SK-N-SH treated with all-trans-retinoic acid at 6 μM for 48 hours (cell line): ENCODE measurements around the gene GCC2.

ENCODE experiments used
- ATAC-seq: fragments of 200-7000 bp; cut with Tn5 transposase; 3 replicates; pipeline ENCODE4 v1.9.1; 2020; ENCODE audit warnings: mild to moderate bottlenecking, moderate library complexity
- ARNTL ChIP-seq: fragments of 450-650 bp; formaldehyde crosslinking; IDR thresholded peaks from 2 replicates; pipeline ENCODE4 v1.5.0; 2020; ENCODE audit warnings: low read depth, mild to moderate bottlenecking, moderate library complexity, borderline replicate concordance
- BACH2 ChIP-seq: fragments of 250-450 bp; sonication (Bioruptor Pico); IDR thresholded peaks from 2 replicates; pipeline ENCODE4 v1.9.0; 2021; ENCODE audit warnings: mild to moderate bottlenecking, borderline replicate concordance
- CSDC2 ChIP-seq: fragments of 250-450 bp; sonication (Bioruptor Pico); IDR thresholded peaks from 2 replicates; pipeline ENCODE4 v1.5.0; 2020; ENCODE audit warnings: mild to moderate bottlenecking, moderate library complexity
- CSRNP3 ChIP-seq: fragments of 250-450 bp; sonication (Bioruptor Pico); IDR thresholded peaks from 2 replicates; pipeline ENCODE4 v1.5.1; 2021; ENCODE audit warnings: mild to moderate bottlenecking, moderate library complexity
- ESRRG ChIP-seq: fragments of 250-450 bp; sonication (Bioruptor Pico); IDR thresholded peaks from 2 replicates; pipeline ENCODE4 v1.6.1; 2021; ENCODE audit warnings: mild to moderate bottlenecking
- GLIS3 ChIP-seq: fragments of 250-450 bp; sonication (Bioruptor Pico); IDR thresholded peaks from 2 replicates; pipeline ENCODE4 v1.5.0; 2020; ENCODE audit warnings: mild to moderate bottlenecking, moderate library complexity
- ISL1 ChIP-seq: fragments of 250-450 bp; sonication (Bioruptor Pico); IDR thresholded peaks from 2 replicates; pipeline ENCODE4 v2.1.2; 2022; ENCODE audit warnings: mild to moderate bottlenecking, moderate library complexity
- OSR1 ChIP-seq: fragments of 250-450 bp; sonication (Bioruptor Pico); IDR thresholded peaks from 2 replicates; pipeline ENCODE4 v1.8.0; 2022; ENCODE audit warnings: moderate library complexity, mild to moderate bottlenecking, inconsistent platforms
- PATZ1 ChIP-seq: fragments of 250-450 bp; sonication (Bioruptor Pico); IDR thresholded peaks from 2 replicates; pipeline ENCODE4 v1.8.0; 2020; ENCODE audit warnings: mild to moderate bottlenecking, moderate library complexity, borderline replicate concordance
- PPARA ChIP-seq: fragments of 250-450 bp; sonication (Bioruptor Pico); IDR thresholded peaks from 2 replicates; pipeline ENCODE4 v1.5.0; 2020; ENCODE audit warnings: mild to moderate bottlenecking, borderline replicate concordance
- RARB ChIP-seq: fragments of 250-450 bp; sonication (Bioruptor Pico); IDR thresholded peaks from 2 replicates; pipeline ENCODE4 v1.8.0; 2021; ENCODE audit warnings: mild to moderate bottlenecking, moderate library complexity
- SNAI2 ChIP-seq: fragments of 250-450 bp; sonication (Bioruptor Pico); IDR thresholded peaks from 2 replicates; pipeline ENCODE4 v1.5.0; 2020; ENCODE audit warnings: mild to moderate bottlenecking, moderate library complexity
- TOX ChIP-seq: fragments of 250-450 bp; sonication (Bioruptor Pico); IDR thresholded peaks from 2 replicates; pipeline ENCODE4 v1.8.0; 2021; ENCODE audit warnings: mild to moderate bottlenecking, moderate library complexity, borderline replicate concordance
- TSHZ2 ChIP-seq: fragments of 250-450 bp; sonication (Bioruptor Pico); IDR thresholded peaks from 2 replicates; pipeline ENCODE4 v1.5.0; 2020; ENCODE audit warnings: mild to moderate bottlenecking, moderate library complexity
- ZFP3 ChIP-seq: fragments of 250-450 bp; sonication (Bioruptor Pico); IDR thresholded peaks from 2 replicates; pipeline ENCODE4 v1.5.0; 2020; ENCODE audit warnings: mild to moderate bottlenecking, moderate library complexity
- ZFP30 ChIP-seq: fragments of 450-650 bp; formaldehyde crosslinking; IDR thresholded peaks from 2 replicates; pipeline ENCODE4 v1.5.0; 2022; ENCODE audit warnings: mild to moderate bottlenecking, moderate library complexity
- ZNF565 ChIP-seq: fragments of 450-650 bp; formaldehyde crosslinking; conservative IDR thresholded peaks from 2 replicates; pipeline ENCODE4 v1.5.0; 2020; ENCODE audit warnings: low read depth, mild to moderate bottlenecking, moderate library complexity
- ZNF70 ChIP-seq: fragments of 450-650 bp; formaldehyde crosslinking; IDR thresholded peaks from 2 replicates; pipeline ENCODE4 v1.5.0; 2020; ENCODE audit warnings: mild to moderate bottlenecking, moderate library complexity
- ZNF8 ChIP-seq: fragments of 450-650 bp; formaldehyde crosslinking; IDR thresholded peaks from 2 replicates; pipeline ENCODE4 v1.5.0; 2020; ENCODE audit warnings: mild to moderate bottlenecking, moderate library complexity
- TF ChIP-seq, protein P1 (sequence below): fragments of 250-450 bp; sonication (Bioruptor Pico); IDR thresholded peaks from 2 replicates; pipeline ENCODE4 v1.5.1; 2020; ENCODE audit warnings: low read depth, mild to moderate bottlenecking, moderate library complexity
- TF ChIP-seq, protein P2 (sequence below): fragments of 250-450 bp; sonication (Bioruptor Pico); IDR thresholded peaks from 2 replicates; pipeline ENCODE4 v1.8.0; 2021; ENCODE audit warnings: low read depth, mild to moderate bottlenecking, moderate library complexity, borderline replicate concordance

The GCC2 gene

GRCh38 chr2:108417254-108417653 lies 31.8 kb upstream of the GCC2 start:
- ATAC-seq: 0 out of 3 replicates have a peak, but pooled peaks have one; percentile 36
- TF ChIP-seq ZFP3: no peak
- TF ChIP-seq TOX (CRISPR knock-in tag): no peak
- TF ChIP-seq OSR1 (CRISPR knock-in tag): no peak
- no peak for TF ChIP-seq ARNTL (CRISPR knock-in tag)
- TF ChIP-seq ZFP30 (CRISPR knock-in tag): no peak
- TF ChIP-seq TSHZ2: no peak
- TF ChIP-seq ZNF565 (CRISPR knock-in tag): no peak
- no peak for TF ChIP-seq ISL1 (CRISPR knock-in tag)
- no peak for TF ChIP-seq RARB (CRISPR knock-in tag)
- no peak for TF ChIP-seq PPARA (CRISPR knock-in tag)
- TF ChIP-seq, protein P1, sequence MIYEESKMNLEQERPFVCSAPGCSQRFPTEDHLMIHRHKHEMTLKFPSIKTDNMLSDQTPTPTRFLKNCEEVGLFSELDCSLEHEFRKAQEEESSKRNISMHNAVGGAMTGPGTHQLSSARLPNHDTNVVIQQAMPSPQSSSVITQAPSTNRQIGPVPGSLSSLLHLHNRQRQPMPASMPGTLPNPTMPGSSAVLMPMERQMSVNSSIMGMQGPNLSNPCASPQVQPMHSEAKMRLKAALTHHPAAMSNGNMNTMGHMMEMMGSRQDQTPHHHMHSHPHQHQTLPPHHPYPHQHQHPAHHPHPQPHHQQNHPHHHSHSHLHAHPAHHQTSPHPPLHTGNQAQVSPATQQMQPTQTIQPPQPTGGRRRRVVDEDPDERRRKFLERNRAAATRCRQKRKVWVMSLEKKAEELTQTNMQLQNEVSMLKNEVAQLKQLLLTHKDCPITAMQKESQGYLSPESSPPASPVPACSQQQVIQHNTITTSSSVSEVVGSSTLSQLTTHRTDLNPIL (CRISPR knock-in tag): no peak
- TF ChIP-seq ESRRG: no peak
- TF ChIP-seq BACH2 (CRISPR knock-in tag): no peak
- no peak for TF ChIP-seq ZNF8 (CRISPR knock-in tag)
- no peak for TF ChIP-seq CSRNP3
- TF ChIP-seq PATZ1 (CRISPR knock-in tag): no peak
- TF ChIP-seq, protein P2, sequence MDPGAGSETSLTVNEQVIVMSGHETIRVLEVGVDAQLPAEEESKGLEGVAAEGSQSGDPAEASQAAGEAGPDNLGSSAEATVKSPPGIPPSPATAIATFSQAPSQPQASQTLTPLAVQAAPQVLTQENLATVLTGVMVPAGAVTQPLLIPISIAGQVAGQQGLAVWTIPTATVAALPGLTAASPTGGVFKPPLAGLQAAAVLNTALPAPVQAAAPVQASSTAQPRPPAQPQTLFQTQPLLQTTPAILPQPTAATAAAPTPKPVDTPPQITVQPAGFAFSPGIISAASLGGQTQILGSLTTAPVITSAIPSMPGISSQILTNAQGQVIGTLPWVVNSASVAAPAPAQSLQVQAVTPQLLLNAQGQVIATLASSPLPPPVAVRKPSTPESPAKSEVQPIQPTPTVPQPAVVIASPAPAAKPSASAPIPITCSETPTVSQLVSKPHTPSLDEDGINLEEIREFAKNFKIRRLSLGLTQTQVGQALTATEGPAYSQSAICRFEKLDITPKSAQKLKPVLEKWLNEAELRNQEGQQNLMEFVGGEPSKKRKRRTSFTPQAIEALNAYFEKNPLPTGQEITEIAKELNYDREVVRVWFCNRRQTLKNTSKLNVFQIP: no peak
- no peak for TF ChIP-seq SNAI2 (CRISPR knock-in tag)
- no peak for TF ChIP-seq CSDC2 (CRISPR knock-in tag)

DNA sequence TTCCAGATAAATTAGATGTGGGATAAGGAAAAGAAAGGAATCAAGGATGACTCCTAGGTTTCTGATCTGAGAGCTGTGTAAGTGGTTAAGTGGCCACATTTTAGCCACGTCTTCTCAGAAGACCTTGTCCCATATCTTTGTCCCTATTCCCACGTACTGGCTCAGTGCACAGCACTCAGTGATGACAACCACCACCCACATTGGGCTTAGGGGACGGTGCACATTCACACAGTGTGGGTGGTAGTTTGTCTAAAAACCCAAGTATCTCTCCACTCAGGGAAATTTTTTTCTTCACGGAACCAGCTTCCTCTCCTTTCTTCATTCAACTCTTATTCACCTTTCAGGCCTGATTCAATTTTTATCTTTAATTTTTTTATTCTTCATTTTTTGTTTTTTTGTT lies 30.6 kb upstream of the GCC2 start:
- ATAC-seq: no peak
- TF ChIP-seq PATZ1 (CRISPR knock-in tag) (no peak), TOX (CRISPR knock-in tag) (no peak), OSR1 (CRISPR knock-in tag) (no peak), SNAI2 (CRISPR knock-in tag) (no peak)

GRCh38 chr2:108423067-108423466 lies 25.9 kb upstream of the GCC2 start:
- TF ChIP-seq, protein P2: no peak
- TF ChIP-seq ZNF8 (CRISPR knock-in tag): no peak
- no peak for TF ChIP-seq GLIS3
- no peak for TF ChIP-seq ZNF70
- no peak for TF ChIP-seq ZNF565 (CRISPR knock-in tag)
- no peak for TF ChIP-seq PPARA (CRISPR knock-in tag)
- no peak for ATAC-seq
